HFFc6 (cell line): Measurements from ENCODE around the gene SH3PXD2B. TPM values are rescaled to one million over a fixed set of nuclear protein-coding genes. Genes with fewer than 3 reads are reported as not detected.

Experiments used
- DNase-seq: peaks from one replicate; pipeline ENCODE4 v3.0.0-alpha.2; 2018
- H3K27ac Mint-ChIP-seq: 2 replicates; pipeline ENCODE4 v1.8.0; 2020; ENCODE audit warnings: mild to moderate bottlenecking, mixed read lengths
- H3K27me3 Mint-ChIP-seq: 2 replicates; pipeline ENCODE4 v1.8.0; 2021; ENCODE audit warnings: mild to moderate bottlenecking, moderate library complexity, mixed read lengths; ENCODE audit not compliant: insufficient read depth
- H3K36me3 Mint-ChIP-seq: 2 replicates; pipeline ENCODE4 v1.8.0; 2021; ENCODE audit warnings: low read depth, mixed read lengths
- H3K4me1 Mint-ChIP-seq: 2 replicates; pipeline ENCODE4 v1.8.0; 2020; ENCODE audit warnings: low read depth, mixed read lengths
- H3K4me3 Mint-ChIP-seq: 2 replicates; pipeline ENCODE4 v1.8.0; 2020; ENCODE audit warnings: mild to moderate bottlenecking, moderate library complexity, mixed read lengths
- H3K9me3 Mint-ChIP-seq: 2 replicates; pipeline ENCODE4 v1.8.0; 2020; ENCODE audit warnings: mild to moderate bottlenecking, mixed read lengths
- CTCF ChIP-seq: fragments of 200-600 bp; sonication (generic); IDR thresholded peaks from 2 replicates; pipeline ENCODE4 v1.5.0; 2021; ENCODE audit warnings: antibody characterized with exemption, mild to moderate bottlenecking
- total RNA-seq, 6 experiments: library from RNA; stranded (reverse); fragmentation: NEBNext Ultra II Directional; extraction: Animal tissue kit (Norgen Biotek cat#: 25700); gene quantifications; 2 replicates in 1 of 6; 3 replicates in 5 of 6; pipeline ENCODE4 v1.2.3, GENCODE V29; 2021

The SH3PXD2B gene
- total RNA-seq, 6 experiments from 2014 or later = 12.4 to 28.4 (median 24.3) TPM

GRCh38 chr5:172280317-172280716 is 174.0 kb downstream of the SH3PXD2B start:
- H3K36me3 Mint-ChIP-seq = peaks cover 18% of the 10 kb centered on the region
- no peak for DNase-seq
- H3K27me3 Mint-ChIP-seq = peaks cover 1% of the 10 kb centered on the region
- no peak for TF ChIP-seq CTCF
- no peak overlapping the region for H3K4me3 Mint-ChIP-seq
- peaks cover 54% of the 10 kb centered on the region for H3K4me1 Mint-ChIP-seq
- no peak overlapping the region for H3K27ac Mint-ChIP-seq
- no peaks in the 10 kb centered on the region for H3K9me3 Mint-ChIP-seq

GRCh38 chr5:172278356-172278755 is 176.0 kb downstream of the SH3PXD2B start:
- H3K4me1 Mint-ChIP-seq = peaks cover 50% of the 10 kb centered on the region

GRCh38 chr5:172276214-172276613 is 178.1 kb downstream of the SH3PXD2B start:
- peaks cover 47% of the 10 kb centered on the region for H3K4me1 Mint-ChIP-seq
- H3K36me3 Mint-ChIP-seq = peaks cover 18% of the 10 kb centered on the region
- TF ChIP-seq CTCF = no peak
- peak overlapping the region; percentile 23 for H3K27ac Mint-ChIP-seq
- H3K9me3 Mint-ChIP-seq = no peaks in the 10 kb centered on the region
- H3K4me3 Mint-ChIP-seq = no peak overlapping the region
- peak; percentile 3 for DNase-seq
- peaks cover 1% of the 10 kb centered on the region; the same call in 1 of the 2 replicates for H3K27me3 Mint-ChIP-seq

More at GRCh38 chr5:172278356-172278755, 176.0 kb downstream of the SH3PXD2B start:
- H3K4me3 Mint-ChIP-seq = no peak overlapping the region
- H3K36me3 Mint-ChIP-seq = peaks cover 18% of the 10 kb centered on the region
- H3K9me3 Mint-ChIP-seq = no peaks in the 10 kb centered on the region
- no peak overlapping the region for H3K27ac Mint-ChIP-seq
- no peak for TF ChIP-seq CTCF
- H3K27me3 Mint-ChIP-seq = peaks cover 1% of the 10 kb centered on the region; the same call in 1 of the 2 replicates
- no peak for DNase-seq

Other genes with a start within 250 kb of the SH3PXD2B start
- 10 to 100 TPM; 15.2 to 19.5 (median 17.7) TPM for gene UBTD2, start 170.8 kb downstream of the SH3PXD2B start, total RNA-seq
- gene NEURL1B, start 186.7 kb upstream of the SH3PXD2B start, total RNA-seq = 1 to 10 TPM; 2.0 to 8.6 (median 7.1) TPM